Measurements from ENCODE around the gene TMEM266. TPM values are rescaled to one million over a fixed set of nuclear protein-coding genes. Genes with fewer than 3 reads are reported as not detected.

TMEM266 gene
- total RNA-seq, 1 donor from 2014 or later: not detected

DNA sequence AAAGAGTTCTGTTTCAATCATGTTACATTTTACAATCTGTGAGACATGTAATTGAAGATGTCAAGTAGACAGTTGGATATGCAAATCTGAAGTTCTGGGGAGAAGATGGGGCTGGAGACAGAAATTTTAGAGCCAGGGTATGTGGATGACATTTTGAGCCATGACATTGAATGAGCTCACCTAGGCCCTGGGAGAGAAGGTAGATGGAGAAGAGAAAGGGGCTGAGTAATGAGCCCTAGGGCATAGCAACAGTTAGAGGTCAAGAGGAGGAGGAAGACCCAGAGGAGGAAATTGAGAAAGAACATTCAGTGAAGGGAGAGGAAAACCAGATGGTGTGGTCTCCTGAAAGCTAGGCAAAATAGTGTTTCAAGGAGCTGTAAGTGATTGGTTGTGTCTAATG, 15.3 kb downstream of the TMEM266 start:
- no peak for DNase-seq (ENCODE audit: low spot score)
- Mint-ChIP-seq H3K4me1 (ENCODE audit: low read depth) (no peaks in the 10 kb centered on the region), H3K9me3 (no peaks in the 10 kb centered on the region), H3K36me3 (ENCODE audit: low read depth) (no peaks in the 10 kb centered on the region), H3K27me3 (ENCODE audit: low read depth) (peaks cover 4% of the 10 kb centered on the region), H3K27ac (no peak overlapping the region), H3K4me3 (ENCODE audit: low read depth) (no peak overlapping the region)
- intact Hi-C loops (cut with micrococcal nuclease): no loop called here

DNA sequence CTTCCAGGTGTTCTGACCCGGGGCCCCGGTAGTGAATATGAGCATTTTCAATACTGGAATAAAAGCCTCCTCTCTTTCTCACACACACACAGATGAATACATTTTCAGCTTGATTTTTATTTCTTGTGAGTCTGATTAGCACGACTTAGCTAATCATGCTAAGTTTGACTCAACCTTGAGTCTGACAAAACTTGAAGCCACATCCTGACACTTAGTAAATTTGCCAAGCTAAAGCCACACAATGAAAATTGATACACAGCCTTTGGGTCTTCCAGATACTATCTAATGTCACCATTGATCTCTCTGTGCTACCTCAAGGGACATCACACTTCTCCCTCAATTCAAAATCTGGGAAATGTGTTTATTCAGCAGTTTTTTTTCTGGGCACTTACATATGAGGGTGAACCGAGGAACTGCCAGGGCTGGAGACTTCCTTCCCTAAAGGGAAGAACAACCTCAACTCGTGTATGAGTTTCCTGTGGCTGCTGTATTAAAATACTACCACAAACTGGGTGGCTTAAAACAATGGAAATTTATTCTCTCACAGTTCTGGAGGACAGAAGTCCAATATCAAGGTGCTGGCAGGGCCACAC, 18.6 kb downstream of the TMEM266 start:
- Mint-ChIP-seq H3K36me3 (ENCODE audit: low read depth) (no peaks in the 10 kb centered on the region), H3K4me3 (ENCODE audit: low read depth) (no peak overlapping the region), H3K9me3 (no peaks in the 10 kb centered on the region), H3K4me1 (ENCODE audit: low read depth) (no peaks in the 10 kb centered on the region), H3K27me3 (ENCODE audit: low read depth) (peaks cover 2% of the 10 kb centered on the region), H3K27ac (no peak overlapping the region)
- no peak for DNase-seq (ENCODE audit: low spot score)
- intact Hi-C loops (cut with micrococcal nuclease): no loop called here

DNA sequence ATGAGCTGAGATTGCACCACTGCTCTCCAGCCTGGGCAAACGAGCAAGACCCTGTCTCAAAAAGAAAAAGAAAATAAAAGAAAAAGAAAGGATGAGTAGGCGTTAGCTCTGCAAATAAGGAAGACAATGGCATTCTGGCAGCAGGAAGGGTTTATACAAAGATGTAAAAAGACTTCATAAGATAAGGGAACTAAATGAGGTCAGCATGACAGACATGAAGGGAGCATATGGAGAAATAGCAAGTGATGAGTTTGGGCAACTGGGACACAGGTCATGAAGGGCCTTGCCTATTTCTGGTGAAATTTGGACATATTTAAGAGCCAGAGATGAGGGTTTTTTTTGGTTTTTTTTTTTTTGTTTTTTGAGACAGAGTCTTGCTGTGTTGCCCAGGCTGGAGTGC, 24.5 kb downstream of the TMEM266 start:
- no peak overlapping the region for H3K27ac Mint-ChIP-seq
- H3K4me3 Mint-ChIP-seq (ENCODE audit: low read depth): no peak overlapping the region
- H3K36me3 Mint-ChIP-seq (ENCODE audit: low read depth): no peaks in the 10 kb centered on the region
- DNase-seq (ENCODE audit: low spot score): no peak
- peaks cover 12% of the 10 kb centered on the region for H3K27me3 Mint-ChIP-seq (ENCODE audit: low read depth)
- H3K4me1 Mint-ChIP-seq (ENCODE audit: low read depth): no peaks in the 10 kb centered on the region
- intact Hi-C loops (cut with micrococcal nuclease): no loop called here
- no peaks in the 10 kb centered on the region for H3K9me3 Mint-ChIP-seq

DNA sequence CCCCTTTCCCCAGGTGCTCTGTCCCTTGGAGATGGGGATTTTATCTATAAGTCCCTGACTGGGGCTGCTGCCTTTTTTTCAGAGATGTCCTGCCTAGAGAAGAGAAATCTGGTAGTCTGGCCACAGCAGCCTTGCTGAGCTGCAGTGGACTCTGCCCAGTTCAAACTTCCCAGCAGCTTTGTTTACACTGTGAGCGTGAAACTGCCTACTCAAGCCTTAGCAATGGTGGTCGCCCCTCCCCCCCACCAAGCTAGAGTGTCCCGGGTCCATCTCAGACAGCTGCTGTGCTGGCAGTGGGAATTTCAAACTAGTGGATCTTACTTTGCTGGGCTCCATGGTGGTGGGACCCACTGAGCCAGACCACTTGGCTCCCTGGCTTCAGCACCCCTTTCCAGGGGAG, 38.9 kb downstream of the TMEM266 start:
- no peak overlapping the region for H3K4me3 Mint-ChIP-seq (ENCODE audit: low read depth)
- H3K4me1 Mint-ChIP-seq (ENCODE audit: low read depth): no peaks in the 10 kb centered on the region
- no peaks in the 10 kb centered on the region for H3K9me3 Mint-ChIP-seq
- peaks cover 48% of the 10 kb centered on the region for H3K27me3 Mint-ChIP-seq (ENCODE audit: low read depth)
- intact Hi-C loops (cut with micrococcal nuclease): no loop called here
- DNase-seq (ENCODE audit: low spot score): no peak
- H3K27ac Mint-ChIP-seq: no peak overlapping the region
- no peaks in the 10 kb centered on the region for H3K36me3 Mint-ChIP-seq (ENCODE audit: low read depth)

DNA sequence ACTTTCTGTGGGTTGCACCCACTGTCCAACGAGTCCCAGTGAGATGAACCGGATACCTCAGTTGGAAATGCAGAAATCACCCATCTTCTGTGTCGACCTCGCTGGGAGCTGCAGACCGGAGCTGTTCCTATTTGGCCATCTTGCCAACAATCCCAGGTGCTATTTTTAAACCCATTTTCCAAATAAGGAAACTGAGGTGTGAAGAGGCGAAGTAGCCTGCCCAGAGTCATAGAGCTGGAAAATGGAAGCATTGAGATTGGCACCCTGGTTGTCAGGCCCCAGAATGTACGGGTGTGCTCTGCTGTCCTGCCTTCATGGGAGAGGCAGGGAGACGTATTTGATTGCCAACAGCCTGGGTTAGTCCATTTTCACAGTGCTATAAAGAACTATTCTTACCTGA, 39.6 kb downstream of the TMEM266 start:
- intact Hi-C loops (cut with micrococcal nuclease): no loop called here
- Mint-ChIP-seq H3K27ac (no peak overlapping the region), H3K27me3 (ENCODE audit: low read depth) (peaks cover 44% of the 10 kb centered on the region), H3K4me1 (ENCODE audit: low read depth) (no peaks in the 10 kb centered on the region), H3K36me3 (ENCODE audit: low read depth) (no peaks in the 10 kb centered on the region), H3K9me3 (no peaks in the 10 kb centered on the region), H3K4me3 (ENCODE audit: low read depth) (no peak overlapping the region)
- DNase-seq (ENCODE audit: low spot score): no peak

DNA sequence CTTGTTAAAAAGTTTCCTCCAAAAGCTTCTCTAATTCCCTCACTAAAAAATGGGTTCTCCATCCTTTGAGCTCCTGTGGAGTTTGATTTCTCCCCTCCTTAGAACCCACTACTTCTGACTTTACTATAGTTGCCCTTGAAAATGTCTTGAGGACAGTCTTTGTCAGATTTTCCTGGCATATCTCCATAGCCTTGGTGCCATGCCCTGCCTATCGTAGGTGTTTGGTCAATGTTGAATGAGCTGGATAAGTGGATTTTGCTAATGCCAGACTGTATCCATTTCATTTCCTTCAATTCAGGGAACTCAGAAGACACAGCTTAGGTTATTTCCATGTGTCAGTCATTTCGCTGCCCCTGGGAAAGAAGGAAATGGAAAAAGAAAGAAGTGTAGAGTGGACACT, 40.6 kb downstream of the TMEM266 start:
- peaks cover 37% of the 10 kb centered on the region for H3K27me3 Mint-ChIP-seq (ENCODE audit: low read depth)
- intact Hi-C loops (cut with micrococcal nuclease): no loop called here
- H3K4me3 Mint-ChIP-seq (ENCODE audit: low read depth): no peak overlapping the region
- DNase-seq (ENCODE audit: low spot score): no peak
- no peaks in the 10 kb centered on the region for H3K4me1 Mint-ChIP-seq (ENCODE audit: low read depth)
- H3K36me3 Mint-ChIP-seq (ENCODE audit: low read depth): no peaks in the 10 kb centered on the region
- no peak overlapping the region for H3K27ac Mint-ChIP-seq
- H3K9me3 Mint-ChIP-seq: no peaks in the 10 kb centered on the region

DNA sequence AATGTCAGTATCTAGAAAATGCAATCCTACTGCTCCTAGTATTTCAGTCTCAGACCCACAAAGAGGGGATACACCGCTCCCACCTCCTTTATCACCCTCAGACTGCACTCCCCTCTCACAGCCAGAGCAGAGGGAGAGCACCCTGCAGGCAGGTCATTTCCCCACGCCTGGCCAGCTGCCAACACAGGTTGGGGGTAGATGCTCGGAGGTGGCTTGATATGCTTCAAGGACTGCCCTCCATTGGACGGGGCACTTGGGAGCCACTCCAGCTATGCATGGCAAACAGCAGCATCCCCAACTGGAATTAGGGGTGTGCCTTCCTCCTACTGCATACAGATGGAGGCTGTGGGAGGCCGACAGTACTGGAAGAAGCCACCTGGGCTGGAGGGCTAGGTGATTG, 41.9 kb downstream of the TMEM266 start:
- intact Hi-C loops (cut with micrococcal nuclease): no loop called here
- Mint-ChIP-seq H3K9me3 (no peaks in the 10 kb centered on the region), H3K27ac (no peak overlapping the region), H3K27me3 (ENCODE audit: low read depth) (peaks cover 26% of the 10 kb centered on the region), H3K4me3 (ENCODE audit: low read depth) (no peak overlapping the region), H3K4me1 (ENCODE audit: low read depth) (no peaks in the 10 kb centered on the region), H3K36me3 (ENCODE audit: low read depth) (no peaks in the 10 kb centered on the region)
- DNase-seq (ENCODE audit: low spot score): no peak

DNA sequence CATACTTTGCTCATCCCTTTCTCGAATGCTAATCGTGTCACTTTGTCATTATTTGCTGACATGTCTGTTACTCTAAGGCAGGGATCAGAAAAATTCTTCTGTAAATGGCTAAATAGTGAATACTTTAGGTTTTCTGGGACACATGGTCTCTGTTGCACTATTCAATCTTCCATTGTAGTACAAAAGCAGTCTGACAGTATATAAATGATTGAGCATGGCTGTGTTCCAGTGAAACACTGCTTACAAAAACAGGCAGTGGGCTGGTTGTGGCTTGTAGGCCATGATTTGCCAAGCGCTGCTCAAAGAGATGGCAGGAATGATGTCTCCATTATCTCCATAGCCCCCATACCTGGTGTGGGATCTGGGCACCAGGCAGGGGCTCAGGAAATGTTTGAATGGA, 45.6 kb downstream of the TMEM266 start:
- intact Hi-C loops (cut with micrococcal nuclease): no loop called here
- H3K4me3 Mint-ChIP-seq (ENCODE audit: low read depth): no peak overlapping the region
- DNase-seq (ENCODE audit: low spot score): no peak
- no peaks in the 10 kb centered on the region for H3K4me1 Mint-ChIP-seq (ENCODE audit: low read depth)
- no peaks in the 10 kb centered on the region for H3K36me3 Mint-ChIP-seq (ENCODE audit: low read depth)
- no peak overlapping the region for H3K27ac Mint-ChIP-seq
- peaks cover 6% of the 10 kb centered on the region for H3K27me3 Mint-ChIP-seq (ENCODE audit: low read depth)
- no peaks in the 10 kb centered on the region for H3K9me3 Mint-ChIP-seq

DNA sequence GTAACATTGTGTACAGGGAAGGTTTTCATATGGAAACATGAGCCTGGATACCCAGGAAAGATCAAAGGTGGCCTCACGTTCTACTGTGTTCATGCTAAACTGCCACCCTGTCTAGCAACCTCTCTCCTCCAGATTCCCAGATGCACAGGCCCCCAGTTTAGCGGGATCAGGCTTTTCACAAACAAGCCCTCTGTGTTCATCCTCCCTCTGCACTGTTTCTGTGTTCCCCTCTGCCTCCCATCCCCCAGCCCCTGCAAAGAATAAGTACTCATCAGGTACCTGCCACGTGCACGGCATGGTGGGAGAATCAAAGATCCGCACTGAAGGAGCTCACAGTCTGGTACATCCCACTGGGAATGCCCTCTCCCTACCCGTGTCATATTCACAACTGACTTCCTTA, 46.1 kb downstream of the TMEM266 start:
- no peak for DNase-seq (ENCODE audit: low spot score)
- Mint-ChIP-seq H3K9me3 (no peaks in the 10 kb centered on the region), H3K4me3 (ENCODE audit: low read depth) (no peak overlapping the region), H3K4me1 (ENCODE audit: low read depth) (no peaks in the 10 kb centered on the region), H3K27ac (no peak overlapping the region), H3K27me3 (ENCODE audit: low read depth) (peaks cover 3% of the 10 kb centered on the region), H3K36me3 (ENCODE audit: low read depth) (no peaks in the 10 kb centered on the region)
- intact Hi-C loops (cut with micrococcal nuclease): no loop called here

DNA sequence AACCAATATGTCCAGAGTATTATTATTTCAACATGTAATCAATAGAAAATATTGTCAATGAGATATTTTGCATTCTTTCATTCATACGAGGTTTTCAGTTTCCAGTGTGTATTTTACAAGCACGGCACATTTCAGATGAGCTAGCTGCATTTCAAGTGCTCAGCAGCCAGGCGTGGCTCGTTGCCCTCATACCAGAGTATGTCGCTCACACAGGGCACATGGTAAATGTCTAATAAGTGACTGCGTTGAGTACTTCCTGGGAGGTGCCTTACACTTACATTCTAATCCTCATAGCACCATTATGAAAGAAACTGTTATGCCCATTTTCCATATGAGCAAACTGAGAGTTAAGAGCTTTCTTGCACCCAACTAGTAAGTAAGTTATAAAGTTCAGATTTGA, 47.4 kb downstream of the TMEM266 start:
- no peaks in the 10 kb centered on the region for H3K36me3 Mint-ChIP-seq (ENCODE audit: low read depth)
- no peak for DNase-seq (ENCODE audit: low spot score)
- no peak overlapping the region for H3K4me3 Mint-ChIP-seq (ENCODE audit: low read depth)
- H3K4me1 Mint-ChIP-seq (ENCODE audit: low read depth): no peaks in the 10 kb centered on the region
- no peak overlapping the region for H3K27ac Mint-ChIP-seq
- H3K27me3 Mint-ChIP-seq (ENCODE audit: low read depth): no peaks in the 10 kb centered on the region
- intact Hi-C loops (cut with micrococcal nuclease): no loop called here
- H3K9me3 Mint-ChIP-seq: no peaks in the 10 kb centered on the region

DNA sequence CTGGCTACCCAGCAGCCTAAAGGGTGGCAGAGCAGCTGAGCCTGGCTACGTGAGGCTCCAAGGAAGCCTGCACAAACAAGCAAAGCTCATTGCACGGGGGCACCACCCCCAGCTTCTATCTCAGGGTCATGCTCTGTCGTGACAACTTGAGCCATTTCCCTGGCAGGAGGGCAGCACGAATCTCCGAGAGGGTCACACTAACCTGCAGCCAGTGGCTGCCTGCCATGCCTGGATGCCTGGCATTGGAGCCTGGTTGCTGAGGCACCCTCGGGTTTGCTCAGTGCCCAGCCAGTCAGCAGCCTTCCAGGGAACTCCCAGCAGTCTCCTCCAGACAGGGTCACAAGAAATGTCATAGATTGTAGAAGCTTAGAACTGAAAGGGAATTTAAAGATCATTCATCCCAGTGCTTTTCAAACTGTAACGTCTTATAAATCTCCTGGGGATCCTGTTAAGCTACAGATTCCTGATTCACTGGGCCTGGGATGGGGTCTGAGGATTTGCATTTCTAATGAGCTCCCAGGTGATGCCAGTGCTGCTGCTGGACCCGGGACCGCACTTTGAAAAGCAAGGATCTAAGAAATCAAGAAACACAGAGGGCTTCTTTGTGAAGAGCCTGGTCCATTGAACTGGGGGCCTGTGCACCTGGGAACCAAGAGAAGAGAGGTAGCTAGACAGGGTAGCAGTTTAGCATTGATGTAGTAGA, 48.4 kb downstream of the TMEM266 start:
- intact Hi-C loops (cut with micrococcal nuclease): no loop called here
- H3K4me1 Mint-ChIP-seq (ENCODE audit: low read depth): no peaks in the 10 kb centered on the region
- no peak for DNase-seq (ENCODE audit: low spot score)
- no peak overlapping the region for H3K4me3 Mint-ChIP-seq (ENCODE audit: low read depth)
- no peaks in the 10 kb centered on the region for H3K9me3 Mint-ChIP-seq
- H3K27ac Mint-ChIP-seq: no peak overlapping the region
- no peaks in the 10 kb centered on the region for H3K27me3 Mint-ChIP-seq (ENCODE audit: low read depth)
- no peaks in the 10 kb centered on the region for H3K36me3 Mint-ChIP-seq (ENCODE audit: low read depth)

DNA sequence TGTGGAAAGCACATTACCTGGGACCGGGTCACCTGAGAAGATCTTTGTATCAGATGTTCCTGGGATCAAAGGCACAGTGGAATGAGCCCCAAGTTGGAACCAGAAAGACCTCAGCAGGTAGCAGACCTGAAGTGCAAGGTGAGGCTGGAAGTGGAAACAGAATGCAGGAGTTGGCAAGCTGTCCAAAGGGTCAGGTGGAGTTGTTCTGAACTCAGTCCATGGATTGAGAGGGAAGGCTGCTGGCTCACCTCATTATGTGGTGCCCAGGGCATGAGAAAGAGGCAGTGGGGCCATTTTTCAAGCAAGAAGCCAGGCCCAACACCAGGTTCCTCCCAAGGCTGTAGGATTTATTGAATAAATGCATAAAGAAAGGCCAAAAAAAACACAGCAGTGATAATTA, 49.3 kb downstream of the TMEM266 start:
- no peak overlapping the region for H3K4me3 Mint-ChIP-seq (ENCODE audit: low read depth)
- H3K4me1 Mint-ChIP-seq (ENCODE audit: low read depth): no peaks in the 10 kb centered on the region
- no peak overlapping the region for H3K27ac Mint-ChIP-seq
- H3K9me3 Mint-ChIP-seq: no peaks in the 10 kb centered on the region
- intact Hi-C loops (cut with micrococcal nuclease): no loop called here
- DNase-seq (ENCODE audit: low spot score): no peak
- no peaks in the 10 kb centered on the region for H3K27me3 Mint-ChIP-seq (ENCODE audit: low read depth)
- no peaks in the 10 kb centered on the region for H3K36me3 Mint-ChIP-seq (ENCODE audit: low read depth)

DNA sequence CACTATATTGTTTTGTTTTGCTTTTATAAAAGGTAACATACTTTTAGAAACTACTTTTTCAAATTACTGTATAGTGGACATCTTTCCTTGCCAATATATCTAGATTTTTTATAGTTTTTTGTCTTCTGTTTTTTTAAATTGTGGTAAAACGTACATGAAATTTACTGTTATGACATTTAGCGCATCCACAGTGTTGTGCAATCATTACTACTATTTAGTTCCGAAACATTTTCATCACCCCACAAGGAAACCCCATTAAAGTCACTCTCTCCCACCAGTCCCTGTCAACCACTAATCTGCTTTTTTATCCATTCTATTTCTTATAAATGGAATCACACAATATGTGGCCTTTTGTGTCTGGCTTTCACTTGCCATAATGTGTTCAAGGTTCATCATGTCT, 54.8 kb downstream of the TMEM266 start:
- no peak for DNase-seq (ENCODE audit: low spot score)
- Mint-ChIP-seq H3K4me1 (ENCODE audit: low read depth) (no peaks in the 10 kb centered on the region), H3K4me3 (ENCODE audit: low read depth) (no peak overlapping the region), H3K27me3 (ENCODE audit: low read depth) (peaks cover 3% of the 10 kb centered on the region), H3K36me3 (ENCODE audit: low read depth) (no peaks in the 10 kb centered on the region), H3K9me3 (no peaks in the 10 kb centered on the region), H3K27ac (no peak overlapping the region)
- intact Hi-C loops (cut with micrococcal nuclease): no loop called here
